Measurements from ENCODE around the gene CAMSAP1.

DNA sequence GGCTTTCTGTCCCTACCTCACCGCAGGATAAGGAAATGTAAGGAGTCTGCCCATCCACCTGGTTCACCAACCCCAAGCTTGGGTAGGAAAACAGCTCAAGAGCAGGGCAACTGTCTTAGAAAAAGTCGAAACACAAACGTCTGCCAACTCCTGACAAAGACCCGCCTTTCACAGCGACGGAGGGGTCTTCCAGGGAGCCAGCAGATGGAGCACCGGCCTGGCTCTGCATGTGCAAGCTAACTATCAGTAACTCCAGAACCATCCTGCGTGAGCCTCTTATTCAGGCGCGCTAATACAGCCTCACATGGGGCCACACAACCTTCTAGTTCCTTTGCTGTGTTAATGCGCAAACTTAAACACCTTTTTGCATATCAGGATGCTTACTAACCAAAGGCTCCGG is 26.9 kb downstream of the CAMSAP1 start:
- TF ChIP-seq, protein P1, sequence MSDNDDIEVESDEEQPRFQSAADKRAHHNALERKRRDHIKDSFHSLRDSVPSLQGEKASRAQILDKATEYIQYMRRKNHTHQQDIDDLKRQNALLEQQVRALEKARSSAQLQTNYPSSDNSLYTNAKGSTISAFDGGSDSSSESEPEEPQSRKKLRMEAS (IDR thresholded peaks at IDR 0.05) = no peak
- TF ChIP-seq, protein P2, sequence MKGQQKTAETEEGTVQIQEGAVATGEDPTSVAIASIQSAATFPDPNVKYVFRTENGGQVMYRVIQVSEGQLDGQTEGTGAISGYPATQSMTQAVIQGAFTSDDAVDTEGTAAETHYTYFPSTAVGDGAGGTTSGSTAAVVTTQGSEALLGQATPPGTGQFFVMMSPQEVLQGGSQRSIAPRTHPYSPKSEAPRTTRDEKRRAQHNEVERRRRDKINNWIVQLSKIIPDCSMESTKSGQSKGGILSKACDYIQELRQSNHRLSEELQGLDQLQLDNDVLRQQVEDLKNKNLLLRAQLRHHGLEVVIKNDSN (IDR thresholded peaks at IDR 0.05) = no peak
- no peak for TF ChIP-seq YY1 (IDR thresholded peaks at IDR 0.05; ENCODE audit: low read depth)
- no peak for TF ChIP-seq TAF1 (IDR thresholded peaks at IDR 0.05; ENCODE audit: low read depth)
- no peak for TF ChIP-seq TEAD4 (IDR thresholded peaks at IDR 0.05)
- no peak for TF ChIP-seq NFIC (IDR thresholded peaks at IDR 0.05)
- no peak for TF ChIP-seq CEBPB (IDR thresholded peaks at IDR 0.05)
- TF ChIP-seq CREB1 (IDR thresholded peaks at IDR 0.05; ENCODE audit: low read depth) = no peak
- no peak for TF ChIP-seq TCF12 (IDR thresholded peaks at IDR 0.05; ENCODE audit: low read depth)
- TF ChIP-seq RAD21 (IDR thresholded peaks at IDR 0.05; ENCODE audit: low read depth) = no peak
- TF ChIP-seq FOXM1 (IDR thresholded peaks at IDR 0.05; ENCODE audit: borderline replicate concordance, low read depth) = no peak
- TF ChIP-seq, protein P3, sequence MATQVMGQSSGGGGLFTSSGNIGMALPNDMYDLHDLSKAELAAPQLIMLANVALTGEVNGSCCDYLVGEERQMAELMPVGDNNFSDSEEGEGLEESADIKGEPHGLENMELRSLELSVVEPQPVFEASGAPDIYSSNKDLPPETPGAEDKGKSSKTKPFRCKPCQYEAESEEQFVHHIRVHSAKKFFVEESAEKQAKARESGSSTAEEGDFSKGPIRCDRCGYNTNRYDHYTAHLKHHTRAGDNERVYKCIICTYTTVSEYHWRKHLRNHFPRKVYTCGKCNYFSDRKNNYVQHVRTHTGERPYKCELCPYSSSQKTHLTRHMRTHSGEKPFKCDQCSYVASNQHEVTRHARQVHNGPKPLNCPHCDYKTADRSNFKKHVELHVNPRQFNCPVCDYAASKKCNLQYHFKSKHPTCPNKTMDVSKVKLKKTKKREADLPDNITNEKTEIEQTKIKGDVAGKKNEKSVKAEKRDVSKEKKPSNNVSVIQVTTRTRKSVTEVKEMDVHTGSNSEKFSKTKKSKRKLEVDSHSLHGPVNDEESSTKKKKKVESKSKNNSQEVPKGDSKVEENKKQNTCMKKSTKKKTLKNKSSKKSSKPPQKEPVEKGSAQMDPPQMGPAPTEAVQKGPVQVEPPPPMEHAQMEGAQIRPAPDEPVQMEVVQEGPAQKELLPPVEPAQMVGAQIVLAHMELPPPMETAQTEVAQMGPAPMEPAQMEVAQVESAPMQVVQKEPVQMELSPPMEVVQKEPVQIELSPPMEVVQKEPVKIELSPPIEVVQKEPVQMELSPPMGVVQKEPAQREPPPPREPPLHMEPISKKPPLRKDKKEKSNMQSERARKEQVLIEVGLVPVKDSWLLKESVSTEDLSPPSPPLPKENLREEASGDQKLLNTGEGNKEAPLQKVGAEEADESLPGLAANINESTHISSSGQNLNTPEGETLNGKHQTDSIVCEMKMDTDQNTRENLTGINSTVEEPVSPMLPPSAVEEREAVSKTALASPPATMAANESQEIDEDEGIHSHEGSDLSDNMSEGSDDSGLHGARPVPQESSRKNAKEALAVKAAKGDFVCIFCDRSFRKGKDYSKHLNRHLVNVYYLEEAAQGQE (IDR thresholded peaks at IDR 0.05; ENCODE audit: low read depth) = no peak
- TF ChIP-seq EGR1 (IDR thresholded peaks at IDR 0.05) = no peak
